DND-41 (cell line): ENCODE measurements around the gene STK36.

Experiments
- EZH2 ChIP-seq: IDR thresholded peaks from 3 replicates; pipeline ENCODE4 v1.6.1; 2012; ENCODE audit warnings: borderline replicate concordance, low read depth, mild to moderate bottlenecking, moderate library complexity, low read length, inconsistent platforms; ENCODE audit not compliant: severe bottlenecking
- TF ChIP-seq, protein P1 (sequence below): IDR thresholded peaks from 2 replicates; pipeline ENCODE4 v1.5.1; 2012; ENCODE audit warnings: borderline replicate concordance, low read length, moderate library complexity, mild to moderate bottlenecking; ENCODE audit not compliant: poor library complexity, severe bottlenecking; ENCODE audit errors: extremely low read depth

DNA sequence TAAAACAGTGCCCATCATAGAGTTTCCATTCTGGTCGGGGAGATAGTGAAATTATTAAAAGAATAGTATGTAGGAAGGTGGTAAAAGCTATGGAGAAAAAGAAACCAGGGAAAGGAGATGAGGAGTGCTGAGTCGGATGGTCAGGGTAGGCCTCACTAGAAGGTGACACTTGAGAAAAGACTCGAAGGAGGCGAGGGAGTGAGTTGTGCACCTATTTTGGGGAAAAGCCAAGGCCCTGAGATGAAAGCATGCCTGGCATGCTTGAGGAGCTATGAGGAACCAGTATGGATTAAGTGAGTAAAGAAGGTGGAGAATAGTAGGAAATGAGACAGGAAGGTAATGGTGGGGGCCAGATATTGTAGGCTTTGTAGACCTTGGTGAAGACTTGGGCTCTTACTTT is 31.5 kb downstream of the STK36 start:
- TF ChIP-seq, protein P1, sequence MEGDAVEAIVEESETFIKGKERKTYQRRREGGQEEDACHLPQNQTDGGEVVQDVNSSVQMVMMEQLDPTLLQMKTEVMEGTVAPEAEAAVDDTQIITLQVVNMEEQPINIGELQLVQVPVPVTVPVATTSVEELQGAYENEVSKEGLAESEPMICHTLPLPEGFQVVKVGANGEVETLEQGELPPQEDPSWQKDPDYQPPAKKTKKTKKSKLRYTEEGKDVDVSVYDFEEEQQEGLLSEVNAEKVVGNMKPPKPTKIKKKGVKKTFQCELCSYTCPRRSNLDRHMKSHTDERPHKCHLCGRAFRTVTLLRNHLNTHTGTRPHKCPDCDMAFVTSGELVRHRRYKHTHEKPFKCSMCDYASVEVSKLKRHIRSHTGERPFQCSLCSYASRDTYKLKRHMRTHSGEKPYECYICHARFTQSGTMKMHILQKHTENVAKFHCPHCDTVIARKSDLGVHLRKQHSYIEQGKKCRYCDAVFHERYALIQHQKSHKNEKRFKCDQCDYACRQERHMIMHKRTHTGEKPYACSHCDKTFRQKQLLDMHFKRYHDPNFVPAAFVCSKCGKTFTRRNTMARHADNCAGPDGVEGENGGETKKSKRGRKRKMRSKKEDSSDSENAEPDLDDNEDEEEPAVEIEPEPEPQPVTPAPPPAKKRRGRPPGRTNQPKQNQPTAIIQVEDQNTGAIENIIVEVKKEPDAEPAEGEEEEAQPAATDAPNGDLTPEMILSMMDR = no peak
- TF ChIP-seq EZH2 = no peak
